Gastroesophageal sphincter (tissue), 4 donors: ENCODE data around the gene KLHL3. TPM values are rescaled to one million over a fixed set of nuclear protein-coding genes. Genes with fewer than 3 reads are reported as not detected.
A peak's percentile ranks its signal among the peaks of the same experiment; 100 is the strongest.

Experiments
- ATAC-seq: fragments of 150-250 bp; one replicate; pipeline ENCODE4 v1.9.1; 2016; ENCODE audit warnings: mild to moderate bottlenecking, moderate library complexity
- H3K27ac ChIP-seq, 4 donors: fragments of 200-600 bp; sonication (generic) in 3 of 4; 1 replicate in 3 of 4; 2 replicates in 1 of 4; pipeline ENCODE4 v1.5.1; 2016 to 2019
- H3K27me3 ChIP-seq: fragments of 200-600 bp; sonication (generic); one replicate; pipeline ENCODE4 v1.5.1; 2019
- H3K36me3 ChIP-seq, 2 donors: fragments of 200-600 bp; sonication (generic); one replicate each; pipeline ENCODE4 v1.5.1; 2019; ENCODE audit warnings: control low read depth in 1 of 2
- H3K4me1 ChIP-seq, 3 donors: fragments of 200-600 bp; sonication (generic); 1 replicate in 2 of 3; 2 replicates in 1 of 3; pipeline ENCODE4 v1.5.1; 2016 to 2019; ENCODE audit warnings: control low read depth in 2 of 3
- H3K4me3 ChIP-seq, 2 donors: fragments of 200-600 bp; sonication (generic); one replicate each; pipeline ENCODE4 v1.5.1; 2019; ENCODE audit warnings: mild to moderate bottlenecking in 1 of 2, moderate library complexity in 1 of 2
- H3K9me3 ChIP-seq, 3 donors: fragments of 200-600 bp; sonication (generic); one replicate each; pipeline ENCODE4 v1.5.1; 2017 to 2019; ENCODE audit warnings: control low read depth in 2 of 3
- EP300 ChIP-seq: sonication (generic); formaldehyde crosslinking; IDR thresholded peaks from one replicate; pipeline ENCODE4 v1.6.1; 2017; ENCODE audit warnings: antibody characterized with exemption, mild to moderate bottlenecking
- POLR2A ChIP-seq, 2 donors: fragments of 450-650 bp; IDR thresholded peaks; one replicate each; pipeline ENCODE4 v1.6.1; 2017; ENCODE audit warnings: antibody characterized with exemption in 2 of 2, mild to moderate bottlenecking in 2 of 2, moderate library complexity in 1 of 2
- POLR2AphosphoS5 ChIP-seq: sonication (generic); formaldehyde crosslinking; IDR thresholded peaks from one replicate; pipeline ENCODE4 v1.6.1; 2017; ENCODE audit warnings: antibody characterized with exemption
- WGBS, 2 donors: methylation state at CpG; one replicate each; pipeline ENCODE4 v1.1.5; 2018; ENCODE audit warnings: low coverage in 1 of 2; 5-methylcytosine and 5-hydroxymethylcytosine counted together
- total RNA-seq, 4 donors: library from RNA; depleted of rRNA; stranded (reverse); fragments of >200 nt; gene quantifications; one replicate each; pipeline ENCODE4 v1.1.0, GENCODE V29; 2016
- TF ChIP-seq, protein P1 (sequence below), 4 experiments: fragments of 200-600 bp in 2 of 4; fragments of 450-650 bp in 2 of 4; sonication (generic) in 1 of 4; IDR thresholded peaks; one replicate each; pipeline ENCODE4 v1.5.1; 2017 to 2019; ENCODE audit warnings: antibody characterized with exemption in 4 of 4, mild to moderate bottlenecking in 2 of 4, moderate library complexity in 2 of 4

The KLHL3 gene
- total RNA-seq, 4 donors from 2014 or later, result 2.3 to 6.9 (median 5.4) TPM

DNA sequence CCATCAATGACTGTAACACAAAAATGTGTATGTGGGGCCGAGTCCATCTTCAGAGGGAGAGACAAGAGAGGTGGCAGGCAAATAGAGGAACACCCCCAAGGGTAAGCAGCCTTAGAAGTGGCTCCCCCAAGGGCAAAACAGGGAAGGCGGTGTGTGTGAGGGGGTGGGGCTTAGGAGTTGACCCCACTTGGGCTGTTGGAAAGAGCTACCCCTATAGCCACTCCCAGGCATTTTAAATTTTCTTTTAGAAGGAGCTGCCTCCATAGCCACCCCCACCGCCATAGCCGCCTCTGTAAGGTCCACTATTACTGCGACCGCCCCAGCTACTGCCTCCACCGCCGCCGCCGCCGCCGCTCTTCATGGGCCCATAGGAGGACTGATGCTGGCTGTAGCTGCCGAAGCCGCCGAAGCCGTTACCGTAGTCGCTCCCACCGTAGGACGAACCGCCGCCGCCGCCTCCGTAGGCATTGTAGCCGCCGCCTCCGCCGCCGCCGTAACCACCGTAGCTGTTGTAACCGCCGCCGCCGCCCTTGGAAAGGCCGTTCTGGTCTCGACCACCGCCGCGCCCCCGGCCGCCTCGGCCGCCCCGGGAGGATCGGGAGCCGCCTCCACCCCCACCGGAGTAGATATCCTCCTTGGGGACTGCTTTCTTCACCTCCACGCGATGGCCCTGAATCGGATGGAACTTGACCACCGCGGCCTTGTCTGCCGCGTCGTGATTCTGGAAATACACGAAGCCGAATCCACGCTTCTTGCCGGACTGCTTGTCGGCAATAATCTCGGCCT is 17.2 kb upstream of the KLHL3 start:
- TF ChIP-seq EP300 (no peak), POLR2A (IDR thresholded peaks at IDR 0.05) (no peak), POLR2AphosphoS5 (no peak)
- TF ChIP-seq, protein P1, sequence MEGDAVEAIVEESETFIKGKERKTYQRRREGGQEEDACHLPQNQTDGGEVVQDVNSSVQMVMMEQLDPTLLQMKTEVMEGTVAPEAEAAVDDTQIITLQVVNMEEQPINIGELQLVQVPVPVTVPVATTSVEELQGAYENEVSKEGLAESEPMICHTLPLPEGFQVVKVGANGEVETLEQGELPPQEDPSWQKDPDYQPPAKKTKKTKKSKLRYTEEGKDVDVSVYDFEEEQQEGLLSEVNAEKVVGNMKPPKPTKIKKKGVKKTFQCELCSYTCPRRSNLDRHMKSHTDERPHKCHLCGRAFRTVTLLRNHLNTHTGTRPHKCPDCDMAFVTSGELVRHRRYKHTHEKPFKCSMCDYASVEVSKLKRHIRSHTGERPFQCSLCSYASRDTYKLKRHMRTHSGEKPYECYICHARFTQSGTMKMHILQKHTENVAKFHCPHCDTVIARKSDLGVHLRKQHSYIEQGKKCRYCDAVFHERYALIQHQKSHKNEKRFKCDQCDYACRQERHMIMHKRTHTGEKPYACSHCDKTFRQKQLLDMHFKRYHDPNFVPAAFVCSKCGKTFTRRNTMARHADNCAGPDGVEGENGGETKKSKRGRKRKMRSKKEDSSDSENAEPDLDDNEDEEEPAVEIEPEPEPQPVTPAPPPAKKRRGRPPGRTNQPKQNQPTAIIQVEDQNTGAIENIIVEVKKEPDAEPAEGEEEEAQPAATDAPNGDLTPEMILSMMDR (IDR thresholded peaks at IDR 0.05), result no peak
- Histone ChIP-seq H3K4me3 (peak overlapping the region; percentile 58 to 64), H3K36me3 (no peaks in the 10 kb centered on the region), H3K27me3 (no peaks in the 10 kb centered on the region), H3K4me1 (peaks cover 3 to 51% (median 6%) of the 10 kb centered on the region in 3 donors), H3K27ac (peak overlapping the region; percentile 83 to 100 (median 96)), H3K9me3 (no peaks in the 10 kb centered on the region)
- no peak for ATAC-seq
- WGBS, 2 donors, result 0 to 10% methylated on average over 1 to 9 of the region's 63 CpGs

DNA sequence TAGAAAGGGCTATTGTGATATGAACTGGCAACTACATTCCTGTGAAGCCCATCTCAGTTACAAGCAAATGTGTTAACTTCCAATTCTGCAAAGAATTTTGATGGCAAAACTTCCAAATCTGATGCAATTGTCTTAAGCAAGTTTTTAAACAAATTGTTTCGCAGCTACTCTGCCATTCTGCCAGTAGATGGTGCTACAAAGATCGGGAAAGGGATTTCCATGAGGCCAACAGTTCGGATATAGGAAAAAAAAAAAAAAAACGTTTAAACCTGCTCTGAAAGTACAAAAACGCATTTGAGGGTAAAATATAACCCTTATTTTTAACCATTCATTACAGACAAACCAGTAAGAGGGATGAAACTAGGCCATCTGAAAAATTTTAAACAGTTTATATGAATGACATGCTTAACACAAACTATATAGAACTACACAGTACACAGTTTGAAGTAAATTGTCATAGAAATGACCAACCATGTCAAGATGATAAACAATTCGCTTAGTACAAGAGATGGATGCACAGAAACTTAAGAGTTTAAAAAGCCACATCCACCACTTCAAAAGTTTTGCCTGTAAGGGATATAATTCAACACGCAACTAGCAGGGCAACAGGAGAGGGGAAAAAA is 16.1 kb upstream of the KLHL3 start:
- whole genome bisulfite sequencing, 2 donors, result 1 to 3% methylated on average over 7 of the region's 7 CpGs
- peak overlapping the region; percentile 83 to 100 (median 96) for H3K27ac ChIP-seq

DNA sequence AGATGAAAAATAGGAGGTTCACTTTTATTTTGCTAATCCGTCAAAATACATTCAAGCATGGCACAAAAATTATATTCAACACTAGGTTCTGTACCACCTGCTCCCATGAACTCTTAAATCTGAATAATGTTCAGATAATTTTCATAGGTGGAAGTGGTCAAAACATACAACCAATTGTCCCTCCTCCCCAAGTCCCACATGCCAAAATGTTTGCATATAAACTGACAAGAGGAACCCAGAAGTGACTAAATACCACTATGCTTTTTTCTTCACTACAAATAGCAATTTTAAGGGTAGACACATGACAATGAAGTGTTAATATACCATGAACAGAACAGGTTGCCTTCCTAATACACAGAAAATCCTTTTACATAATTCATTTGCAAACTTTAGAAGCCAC is 14.5 kb upstream of the KLHL3 start:
- Histone ChIP-seq H3K27ac (no peak overlapping the region), H3K27me3 (no peaks in the 10 kb centered on the region), H3K4me1 (peaks cover 3 to 56% (median 6%) of the 10 kb centered on the region in 3 donors), H3K4me3 (no peak overlapping the region), H3K36me3 (no peaks in the 10 kb centered on the region), H3K9me3 (no peaks in the 10 kb centered on the region)
- 40 to 70% methylated on average over 1 of the region's 1 CpG for WGBS, 2 donors
- no peak for ATAC-seq
- TF ChIP-seq POLR2A (IDR thresholded peaks at IDR 0.05) (no peak), POLR2AphosphoS5 (no peak), EP300 (no peak)
- TF ChIP-seq, protein P1 (IDR thresholded peaks at IDR 0.05), result no peak

More for the DNA sequence above, 16.1 kb upstream of the KLHL3 start:
- H3K9me3 ChIP-seq, result no peaks in the 10 kb centered on the region
- H3K27me3 ChIP-seq, result no peaks in the 10 kb centered on the region
- TF ChIP-seq, protein P1 (IDR thresholded peaks at IDR 0.05), result peak; percentile 60 to 78 (median 73)
- TF ChIP-seq POLR2AphosphoS5, result no peak
- no peak for ATAC-seq
- H3K4me3 ChIP-seq, result peak overlapping the region; percentile 58 to 64
- no peaks in the 10 kb centered on the region for H3K36me3 ChIP-seq
- H3K4me1 ChIP-seq, result peaks cover 3 to 57% (median 6%) of the 10 kb centered on the region in 3 donors

DNA sequence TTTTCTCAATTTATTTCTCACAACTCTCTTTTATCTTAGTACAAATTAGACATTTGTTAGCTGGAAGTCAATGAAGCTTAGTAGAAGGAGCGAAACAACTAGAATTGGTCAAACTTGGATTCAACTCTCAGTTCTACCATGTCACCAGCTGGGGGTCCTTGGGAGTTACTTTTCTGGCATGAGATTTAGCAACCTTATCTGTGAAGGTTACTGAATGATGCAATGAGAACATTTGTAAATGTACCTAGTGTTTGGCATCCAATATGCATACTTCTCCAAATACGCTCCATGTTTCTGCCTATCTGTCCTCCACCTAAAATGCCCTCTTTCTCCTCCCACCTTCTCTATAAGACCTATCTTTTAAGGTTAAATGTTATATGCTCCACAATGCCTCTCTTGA is 12.0 kb upstream of the KLHL3 start:
- H3K4me1 ChIP-seq, result peaks cover 3 to 56% (median 6%) of the 10 kb centered on the region in 3 donors
- H3K36me3 ChIP-seq, result no peaks in the 10 kb centered on the region
- WGBS, 2 donors, result 94% methylated on average over 2 of the region's 2 CpGs
- TF ChIP-seq, protein P1 (IDR thresholded peaks at IDR 0.05), result no peak
- TF ChIP-seq POLR2A (IDR thresholded peaks at IDR 0.05) (no peak), EP300 (no peak), POLR2AphosphoS5 (no peak)
- no peak for ATAC-seq
- no peaks in the 10 kb centered on the region for H3K27me3 ChIP-seq
- no peaks in the 10 kb centered on the region for H3K9me3 ChIP-seq
- no peak overlapping the region for H3K4me3 ChIP-seq
- H3K27ac ChIP-seq, result no peak overlapping the region
